Naive thymus-derived CD4-positive, alpha-beta T cell (primary cell): ENCODE data around the gene ADAMTS17. TPM values are rescaled to one million over a fixed set of nuclear protein-coding genes. Genes with fewer than 3 reads are reported as not detected.

Source experiments
- ATAC-seq: fragments of 150-1000 bp; cut with Tn5 transposase; 2 replicates; pipeline ENCODE4 v1.10.0; 2021; ENCODE audit warnings: mild to moderate bottlenecking, moderate library complexity
- CTCF ChIA-PET: fragments of 350-600 bp; sonication (Branson Sonifier 250); formaldehyde crosslinking; loops from one replicate; lab custom pipeline; 2021; ENCODE audit warnings: antibody characterized with exemption; lab: Charles Lee
- POLR2A ChIA-PET: fragments of 350-600 bp; sonication (Branson Sonifier 250); formaldehyde crosslinking; loops from one replicate; lab custom pipeline; 2021; ENCODE audit warnings: antibody characterized with exemption, inconsistent platforms; lab: Charles Lee
- DNase-seq, 9 donors: peaks; one replicate each; pipeline versions ENCODE4 v3.0.0 to v3.0.0-alpha.2; 2020 to 2022; ENCODE audit warnings: mixed read lengths in 1 of 9
- H3K27ac ChIP-seq: one replicate; pipeline ENCODE4 v1.7.0; 2013; ENCODE audit warnings: mild to moderate bottlenecking, low read depth, low read length, moderate library complexity
- H3K27me3 ChIP-seq, 2 donors: one replicate each; pipeline ENCODE4 v1.7.0; 2013; ENCODE audit warnings: low read length in 2 of 2, mild to moderate bottlenecking in 2 of 2, moderate library complexity in 2 of 2; ENCODE audit not compliant: control insufficient read depth in 2 of 2, insufficient read depth in 2 of 2
- H3K36me3 ChIP-seq, 3 experiments: 1 replicate in 2 of 3; 2 replicates in 1 of 3; pipeline ENCODE4 v1.7.0; 2013; ENCODE audit warnings: low read length in 3 of 3, mild to moderate bottlenecking in 3 of 3, moderate library complexity in 1 of 3; ENCODE audit not compliant: insufficient read depth in 3 of 3, control insufficient read depth in 2 of 3
- H3K4me1 ChIP-seq, 2 donors: one replicate each; pipeline ENCODE4 v1.7.0; 2013; ENCODE audit warnings: low read length in 2 of 2, mild to moderate bottlenecking in 2 of 2, moderate library complexity in 1 of 2; ENCODE audit not compliant: control insufficient read depth in 2 of 2, insufficient read depth in 2 of 2
- H3K4me3 ChIP-seq: 2 replicates; pipeline ENCODE4 v1.7.0; 2013; ENCODE audit warnings: mild to moderate bottlenecking, low read length
- H3K9me3 ChIP-seq, 3 experiments: 1 replicate in 2 of 3; 2 replicates in 1 of 3; pipeline ENCODE4 v1.7.0; 2013; ENCODE audit warnings: low read length in 3 of 3; ENCODE audit not compliant: control insufficient read depth in 2 of 3
- H3K27ac Mint-ChIP-seq, 9 donors: one replicate each; pipeline ENCODE4 v1.8.0; 2020 to 2022; ENCODE audit warnings: mixed read lengths in 9 of 9, mild to moderate bottlenecking in 8 of 9, moderate library complexity in 5 of 9, inconsistent platforms in 2 of 9
- H3K27me3 Mint-ChIP-seq, 5 donors: one replicate each; pipeline ENCODE4 v1.8.0; 2021 to 2022; ENCODE audit warnings: mixed read lengths in 5 of 5, mild to moderate bottlenecking in 1 of 5
- H3K36me3 Mint-ChIP-seq, 5 donors: one replicate each; pipeline ENCODE4 v1.8.0; 2020 to 2022; ENCODE audit warnings: mixed read lengths in 5 of 5, mild to moderate bottlenecking in 3 of 5, inconsistent platforms in 1 of 5
- H3K4me1 Mint-ChIP-seq, 7 donors: one replicate each; pipeline ENCODE4 v1.8.0; 2020 to 2022; ENCODE audit warnings: mixed read lengths in 7 of 7, mild to moderate bottlenecking in 3 of 7, inconsistent platforms in 1 of 7
- H3K4me3 Mint-ChIP-seq, 10 donors: one replicate each; pipeline ENCODE4 v1.8.0; 2020 to 2022; ENCODE audit warnings: mild to moderate bottlenecking in 10 of 10, mixed read lengths in 10 of 10, moderate library complexity in 6 of 10, inconsistent platforms in 2 of 10
- H3K9me3 Mint-ChIP-seq, 11 donors: one replicate each; pipeline ENCODE4 v1.8.0; 2020 to 2022; ENCODE audit warnings: mixed read lengths in 11 of 11, mild to moderate bottlenecking in 4 of 11, inconsistent platforms in 1 of 11, moderate library complexity in 1 of 11
- intact Hi-C, 2 donors: fragments of 100-400 bp; cut with micrococcal nuclease; formaldehyde crosslinking; loops; one replicate each; pipeline ENCODE4 v1.15.1; 2023
- polyA plus RNA-seq, 2 donors: library from polyadenylated mRNA; unstranded; fragments of 300-500 nt; fragmentation: Illumina TruSeq; gene quantifications; one replicate each; pipeline ENCODE4 v1.2.3, GENCODE V29; 2021
- total RNA-seq, 6 experiments: library from RNA in 5 of 6; stranded (reverse) in 5 of 6; gene quantifications; 1 replicate in 5 of 6; 2 replicates in 1 of 6; pipeline ENCODE4 v1.2.3 and lab custom pipeline; 2021 to 2026

ADAMTS17 gene
- total and polyA plus RNA-seq, 7 experiments from 2014 or later: 1.5 to 13.5 (median 3.2) TPM

DNA sequence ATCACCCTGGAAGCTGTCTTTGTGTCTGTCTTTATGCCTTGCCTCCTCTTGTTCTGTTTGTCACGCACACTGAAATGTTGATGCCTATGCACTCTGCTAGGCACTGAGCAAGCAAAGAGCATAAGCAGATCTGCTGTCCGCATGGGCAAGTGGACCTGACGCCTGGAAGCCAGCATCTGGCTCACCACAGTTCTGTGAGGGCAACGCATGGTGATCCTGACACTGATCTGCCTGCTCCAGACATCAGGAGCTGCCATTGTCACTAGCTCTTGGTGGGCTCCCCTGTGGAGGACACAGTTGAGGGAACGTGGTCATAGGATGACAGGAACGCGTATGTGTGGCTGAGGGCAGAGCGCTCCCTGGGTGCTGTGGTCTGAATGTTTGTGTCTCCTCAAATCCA, 234.6 kb downstream of the ADAMTS17 start:
- Histone ChIP-seq H3K27me3 (no peaks in the 10 kb centered on the region), H3K4me1 (peaks cover 6 to 16% of the 10 kb centered on the region in 2 donors), H3K4me3 (no peak overlapping the region), H3K36me3 (no peaks in the 10 kb centered on the region), H3K9me3 (no peaks in the 10 kb centered on the region), H3K27ac (no peak overlapping the region)
- Mint-ChIP-seq H3K36me3 (peaks cover 0 to 27% (median 0%) of the 10 kb centered on the region in 5 donors), H3K4me3 (no peak overlapping the region), H3K27me3 (no peaks in the 10 kb centered on the region), H3K9me3 (peaks cover 0 to 2% (median 0%) of the 10 kb centered on the region in 11 donors), H3K27ac (no peak overlapping the region), H3K4me1 (peaks cover 14 to 35% (median 26%) of the 10 kb centered on the region in 7 donors)
- ChIA-PET CTCF (no interaction called here), POLR2A (no interaction called here)
- no peak for DNase-seq
- intact Hi-C loops: no loop called here
- ATAC-seq: no peak

GRCh38 chr15:100106732-100107131, 235.0 kb downstream of the ADAMTS17 start:
- Histone ChIP-seq H3K27me3 (no peaks in the 10 kb centered on the region), H3K4me3 (no peak overlapping the region), H3K36me3 (no peaks in the 10 kb centered on the region), H3K4me1 (peaks cover 6 to 12% of the 10 kb centered on the region in 2 donors), H3K27ac (no peak overlapping the region), H3K9me3 (no peaks in the 10 kb centered on the region)
- Mint-ChIP-seq H3K36me3 (peaks cover 0 to 27% (median 0%) of the 10 kb centered on the region in 5 donors), H3K4me3 (no peak overlapping the region), H3K4me1 (peaks cover 11 to 31% (median 23%) of the 10 kb centered on the region in 7 donors), H3K27ac (no peak overlapping the region), H3K27me3 (no peaks in the 10 kb centered on the region), H3K9me3 (peaks cover 0 to 2% (median 0%) of the 10 kb centered on the region in 11 donors)
- ChIA-PET POLR2A (no interaction called here), CTCF (no interaction called here)
- DNase-seq (no peak), ATAC-seq (no peak)
- intact Hi-C loops: no loop called here

DNA sequence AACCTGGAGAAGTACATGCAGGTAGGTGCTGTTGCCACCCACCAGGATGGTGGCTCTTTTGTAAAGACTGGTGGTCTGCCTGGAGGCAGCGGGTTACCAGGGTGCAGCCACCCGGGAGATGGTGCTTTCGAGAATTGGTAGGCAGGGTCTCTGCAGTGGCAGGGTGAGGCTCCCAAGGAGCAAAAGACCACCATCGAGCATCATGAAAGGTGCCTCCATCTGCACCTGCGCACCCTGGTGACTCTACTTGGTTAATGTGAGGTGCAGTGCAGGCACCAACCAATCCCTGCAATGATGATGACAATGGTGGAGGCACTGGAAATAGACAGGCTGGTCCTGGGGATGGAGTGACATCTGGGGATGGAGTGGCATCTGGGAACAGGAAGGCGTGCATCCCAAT, 236.7 kb downstream of the ADAMTS17 start:
- Mint-ChIP-seq H3K4me1 (peaks cover 0 to 15% (median 8%) of the 10 kb centered on the region in 7 donors), H3K9me3 (peaks cover 0 to 3% (median 0%) of the 10 kb centered on the region in 11 donors), H3K36me3 (peaks cover 0 to 28% (median 0%) of the 10 kb centered on the region in 5 donors), H3K27ac (no peak overlapping the region), H3K27me3 (no peaks in the 10 kb centered on the region), H3K4me3 (no peak overlapping the region)
- Histone ChIP-seq H3K4me3 (no peak overlapping the region), H3K27me3 (no peaks in the 10 kb centered on the region), H3K4me1 (no peaks in the 10 kb centered on the region), H3K36me3 (no peaks in the 10 kb centered on the region), H3K27ac (no peak overlapping the region), H3K9me3 (no peaks in the 10 kb centered on the region)
- intact Hi-C loops: no loop called here
- ChIA-PET POLR2A (no interaction called here), CTCF (no interaction called here)
- ATAC-seq: no peak
- no peak for DNase-seq

- Histone ChIP-seq H3K27me3 (no peaks in the 10 kb centered on the region), H3K4me3 (no peak overlapping the region), H3K4me1 (no peaks in the 10 kb centered on the region), H3K36me3 (no peaks in the 10 kb centered on the region), H3K27ac (no peak overlapping the region), H3K9me3 (no peaks in the 10 kb centered on the region)
- POLR2A ChIA-PET: no interaction called here
- Mint-ChIP-seq H3K36me3 (peaks cover 0 to 30% (median 0%) of the 10 kb centered on the region in 5 donors), H3K27ac (no peak overlapping the region), H3K4me3 (no peak overlapping the region), H3K27me3 (no peaks in the 10 kb centered on the region), H3K9me3 (peaks cover 0 to 3% (median 0%) of the 10 kb centered on the region in 11 donors), H3K4me1 (peaks cover 0 to 8% (median 5%) of the 10 kb centered on the region in 7 donors)
- intact Hi-C loops: no loop called here
- ATAC-seq: no peak
- no peak for DNase-seq
- CTCF ChIA-PET: no interaction called here
These were observed 237.5 kb downstream of the ADAMTS17 start for GRCh38 chr15:100104245-100104644.

DNA sequence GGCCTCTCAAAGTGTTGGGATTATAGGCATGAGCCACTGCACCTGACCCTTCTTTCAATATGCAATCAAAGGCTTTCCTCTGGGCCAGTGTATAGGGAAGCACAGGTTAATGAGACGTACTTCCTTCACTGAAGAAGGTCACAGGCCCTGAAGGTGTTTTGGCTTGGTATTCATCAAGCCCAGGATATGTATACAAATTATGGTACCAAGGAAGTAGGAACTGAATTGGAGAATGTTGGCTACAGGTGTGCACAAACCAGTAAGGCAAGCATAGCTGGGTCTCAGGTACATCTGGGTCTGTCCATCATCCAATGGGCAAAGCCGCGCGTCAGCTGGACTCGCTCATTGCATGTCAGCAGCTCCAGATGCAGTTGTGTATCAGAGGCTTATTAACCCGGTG, 237.9 kb downstream of the ADAMTS17 start:
- Histone ChIP-seq H3K36me3 (no peaks in the 10 kb centered on the region), H3K4me3 (no peak overlapping the region), H3K27me3 (no peaks in the 10 kb centered on the region), H3K4me1 (no peaks in the 10 kb centered on the region), H3K27ac (no peak overlapping the region), H3K9me3 (no peaks in the 10 kb centered on the region)
- peaks cover 0 to 30% (median 0%) of the 10 kb centered on the region in 5 donors for H3K36me3 Mint-ChIP-seq
- ChIA-PET CTCF (no interaction called here), POLR2A (no interaction called here)
- peaks cover 0 to 4% (median under 1%) of the 10 kb centered on the region in 7 donors for H3K4me1 Mint-ChIP-seq
- peaks cover 0 to 3% (median 0%) of the 10 kb centered on the region in 11 donors for H3K9me3 Mint-ChIP-seq
- DNase-seq: no peak
- no peak for ATAC-seq
- no peak overlapping the region for H3K4me3 Mint-ChIP-seq
- intact Hi-C loops: no loop called here
- no peaks in the 10 kb centered on the region for H3K27me3 Mint-ChIP-seq
- no peak overlapping the region for H3K27ac Mint-ChIP-seq

GRCh38 chr15:100101426-100102089, 240.2 kb downstream of the ADAMTS17 start:
- Histone ChIP-seq H3K27me3 (no peaks in the 10 kb centered on the region), H3K27ac (no peak overlapping the region), H3K36me3 (no peaks in the 10 kb centered on the region), H3K4me3 (no peak overlapping the region), H3K9me3 (no peaks in the 10 kb centered on the region), H3K4me1 (no peaks in the 10 kb centered on the region)
- H3K36me3 Mint-ChIP-seq: peaks cover 0 to 22% (median 0%) of the 10 kb centered on the region in 5 donors
- H3K4me1 Mint-ChIP-seq: no peaks in the 10 kb centered on the region
- intact Hi-C loops: no loop called here
- no peak overlapping the region for H3K27ac Mint-ChIP-seq
- DNase-seq: no peak
- ATAC-seq: no peak
- ChIA-PET CTCF (no interaction called here), POLR2A (no interaction called here)
- peaks cover 0 to 3% (median 0%) of the 10 kb centered on the region in 11 donors for H3K9me3 Mint-ChIP-seq
- no peaks in the 10 kb centered on the region for H3K27me3 Mint-ChIP-seq
- no peak overlapping the region for H3K4me3 Mint-ChIP-seq

DNA sequence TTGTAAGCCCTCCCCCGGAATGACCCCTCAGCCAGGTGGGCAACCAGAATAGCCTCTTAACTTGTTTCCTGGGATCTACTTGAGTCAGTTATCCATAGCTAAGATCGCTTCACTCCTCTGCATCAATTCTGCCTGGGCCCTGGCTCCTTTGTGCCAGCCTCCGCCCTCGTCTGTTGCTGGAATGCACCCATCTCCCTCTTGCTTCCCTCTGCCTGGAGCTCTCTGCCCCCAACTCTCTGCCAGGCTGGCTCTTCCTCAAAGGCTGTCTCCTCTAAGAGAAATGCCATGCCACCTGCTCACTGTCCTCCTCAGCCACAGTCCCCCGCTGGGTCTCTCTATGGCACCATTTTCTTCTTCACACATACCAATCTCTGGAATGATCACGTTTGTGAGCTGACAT, 240.8 kb downstream of the ADAMTS17 start:
- H3K27ac Mint-ChIP-seq: no peak overlapping the region
- H3K27me3 Mint-ChIP-seq: no peaks in the 10 kb centered on the region
- no peak overlapping the region for H3K4me3 ChIP-seq
- H3K4me1 ChIP-seq: no peaks in the 10 kb centered on the region
- no peaks in the 10 kb centered on the region for H3K36me3 ChIP-seq
- H3K27me3 ChIP-seq: no peaks in the 10 kb centered on the region
- peaks cover 0 to 18% (median 0%) of the 10 kb centered on the region in 5 donors for H3K36me3 Mint-ChIP-seq
- no peak overlapping the region for H3K4me3 Mint-ChIP-seq
- H3K9me3 ChIP-seq: no peaks in the 10 kb centered on the region
- DNase-seq (no peak), ATAC-seq (no peak)
- CTCF ChIA-PET: no interaction called here
- intact Hi-C loops: no loop called here
- no peak overlapping the region for H3K27ac ChIP-seq
- POLR2A ChIA-PET: no interaction called here
- H3K9me3 Mint-ChIP-seq: peaks cover 0 to 3% (median 0%) of the 10 kb centered on the region in 11 donors
- H3K4me1 Mint-ChIP-seq: no peaks in the 10 kb centered on the region
